Kidney (tissue), 14 donors: Measurements from ENCODE around the gene KCNC4. TPM values are rescaled to one million over a fixed set of nuclear protein-coding genes. Genes with fewer than 3 reads are reported as not detected.

ENCODE experiments used
- DNase-seq, 5 donors: peaks; one replicate each; pipeline ENCODE4 v3.0.0-alpha.2; 2013 to 2020
- FAIRE-seq: peaks from 2 replicates; lab custom pipeline; 2012; peaks lifted over from hg19 to GRCh38; lab: Jason Lieb, UNC
- H3K27ac ChIP-seq, 2 donors: one replicate each; pipeline ENCODE4 v1.7.0; 2013; ENCODE audit warnings: low read depth in 2 of 2, low read length in 2 of 2, inconsistent platforms in 1 of 2
- H3K27me3 ChIP-seq: one replicate; pipeline ENCODE4 v1.7.1; 2013; ENCODE audit warnings: low read length, inconsistent platforms; ENCODE audit not compliant: control insufficient read depth, insufficient read depth
- H3K36me3 ChIP-seq, 3 donors: one replicate each; pipeline versions ENCODE4 v1.7.0 to v1.7.1; 2013; ENCODE audit warnings: low read length in 3 of 3, control low read depth in 1 of 3, inconsistent platforms in 1 of 3; ENCODE audit not compliant: insufficient read depth in 3 of 3, control insufficient read depth in 2 of 3
- H3K4me1 ChIP-seq, 3 donors: one replicate each; pipeline versions ENCODE4 v1.7.0 to v1.7.1; 2013; ENCODE audit warnings: low read length in 3 of 3, inconsistent platforms in 1 of 3, low read depth in 1 of 3; ENCODE audit not compliant: control insufficient read depth in 2 of 3, insufficient read depth in 2 of 3
- H3K4me3 ChIP-seq, 3 donors: one replicate each; pipeline versions ENCODE4 v1.7.0 to v1.8.1; 2013; ENCODE audit warnings: low read length in 3 of 3, control low read depth in 1 of 3, inconsistent platforms in 1 of 3
- H3K9ac ChIP-seq, 3 donors: one replicate each; pipeline versions ENCODE4 v1.7.0 to v1.7.1; 2013; ENCODE audit warnings: low read length in 3 of 3, control low read depth in 1 of 3, inconsistent platforms in 1 of 3
- H3K9me3 ChIP-seq, 3 donors: one replicate each; pipeline versions ENCODE4 v1.7.0 to v1.7.1; 2013; ENCODE audit warnings: low read length in 3 of 3, control low read depth in 1 of 3, inconsistent platforms in 1 of 3; ENCODE audit not compliant: control insufficient read depth in 2 of 3, insufficient read depth in 1 of 3
- intact Hi-C: fragments of 100-400 bp; cut with DNase I; formaldehyde crosslinking; loops from one replicate; pipeline ENCODE4 v1.11.1; 2022
- polyA plus RNA-seq: library from polyadenylated mRNA; stranded (reverse); fragments of 350-450 nt; fragmentation: Illumina TruSeq; extraction: RNeasy Lipid Tissue Mini Kit (QIAGEN cat#74804); gene quantifications from one replicate; pipeline ENCODE4 v1.2.3, GENCODE V29; 2014; ENCODE audit warnings: low read depth, low replicate concordance; ENCODE audit not compliant: insufficient read depth
- total RNA-seq: library from RNA; stranded (reverse); fragmentation: NEBNext Ultra II Directional; extraction: Animal tissue kit (Norgen Biotek cat#: 25700); gene quantifications from one replicate; pipeline ENCODE4 v1.2.1, GENCODE V29; 2021
- TF ChIP-seq, protein P1 (sequence below): IDR thresholded peaks from 3 replicates; pipeline ENCODE4 v1.5.1; 2012; ENCODE audit warnings: mild to moderate bottlenecking, moderate library complexity, borderline replicate concordance; ENCODE audit not compliant: insufficient read depth; ENCODE audit errors: extremely low read depth
- donor health status: control.
- donor health status: control.
- donor health status: control.
- donor health status: control.
- donor health status: control.
- donor health status: DM: yes; HTN: yes; CAD: no.
- donor health status: Normal renal cell carcinoma (clear cell type).

Gene KCNC4
- total and polyA plus RNA-seq, 2 donors from 2014 or later: 12.9 to 52.9 TPM

DNA sequence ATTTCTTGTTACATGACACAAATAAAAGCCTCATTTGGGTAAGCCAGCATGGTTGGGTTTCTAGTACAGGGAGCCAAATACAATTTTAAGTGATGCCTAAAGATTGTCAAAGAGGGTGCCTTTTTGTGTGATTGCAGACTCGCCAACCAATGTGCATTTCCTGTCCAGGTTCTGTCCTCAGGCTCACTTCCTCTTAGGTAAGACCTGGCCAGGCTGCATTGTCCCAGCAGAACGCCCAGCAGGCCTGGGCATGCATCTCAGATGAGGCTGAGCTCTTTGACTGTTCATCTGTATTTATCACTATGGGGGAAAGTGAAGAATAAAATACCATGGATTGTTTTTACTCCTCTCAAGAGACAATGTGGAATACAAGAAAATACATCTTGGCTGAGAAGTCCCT, 49.7 kb downstream of the KCNC4 start:
- FAIRE-seq: no peak
- no peak overlapping the region for H3K9ac ChIP-seq

More for the DNA sequence above, 49.7 kb downstream of the KCNC4 start:
- Histone ChIP-seq H3K4me3 (no peak overlapping the region), H3K4me1 (no peaks in the 10 kb centered on the region), H3K9me3 (no peaks in the 10 kb centered on the region), H3K27ac (no peak overlapping the region), H3K36me3 (no peaks in the 10 kb centered on the region), H3K27me3 (no peaks in the 10 kb centered on the region)
- intact Hi-C loops: no loop called here
- TF ChIP-seq, protein P1, sequence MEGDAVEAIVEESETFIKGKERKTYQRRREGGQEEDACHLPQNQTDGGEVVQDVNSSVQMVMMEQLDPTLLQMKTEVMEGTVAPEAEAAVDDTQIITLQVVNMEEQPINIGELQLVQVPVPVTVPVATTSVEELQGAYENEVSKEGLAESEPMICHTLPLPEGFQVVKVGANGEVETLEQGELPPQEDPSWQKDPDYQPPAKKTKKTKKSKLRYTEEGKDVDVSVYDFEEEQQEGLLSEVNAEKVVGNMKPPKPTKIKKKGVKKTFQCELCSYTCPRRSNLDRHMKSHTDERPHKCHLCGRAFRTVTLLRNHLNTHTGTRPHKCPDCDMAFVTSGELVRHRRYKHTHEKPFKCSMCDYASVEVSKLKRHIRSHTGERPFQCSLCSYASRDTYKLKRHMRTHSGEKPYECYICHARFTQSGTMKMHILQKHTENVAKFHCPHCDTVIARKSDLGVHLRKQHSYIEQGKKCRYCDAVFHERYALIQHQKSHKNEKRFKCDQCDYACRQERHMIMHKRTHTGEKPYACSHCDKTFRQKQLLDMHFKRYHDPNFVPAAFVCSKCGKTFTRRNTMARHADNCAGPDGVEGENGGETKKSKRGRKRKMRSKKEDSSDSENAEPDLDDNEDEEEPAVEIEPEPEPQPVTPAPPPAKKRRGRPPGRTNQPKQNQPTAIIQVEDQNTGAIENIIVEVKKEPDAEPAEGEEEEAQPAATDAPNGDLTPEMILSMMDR: no peak
- DNase-seq: no peak

Other genes with a start within 250 kb of the KCNC4 start
- gene AHCYL1, start 225.5 kb upstream of the KCNC4 start, total RNA-seq: 125 TPM
- 103 TPM for gene AHCYL1, start 225.5 kb upstream of the KCNC4 start, polyA plus RNA-seq
- gene STRIP1, start 175.7 kb upstream of the KCNC4 start, total RNA-seq: 31.1 TPM
- 9.5 TPM for gene STRIP1, start 175.7 kb upstream of the KCNC4 start, polyA plus RNA-seq
- not detected for gene ALX3, start 139.6 kb upstream of the KCNC4 start, total RNA-seq
- not detected for gene ALX3, start 139.6 kb upstream of the KCNC4 start, polyA plus RNA-seq
- gene UBL4B, start 97.9 kb upstream of the KCNC4 start, total RNA-seq: not detected
- gene UBL4B, start 97.9 kb upstream of the KCNC4 start, polyA plus RNA-seq: not detected
- 2.3 TPM for gene SLC6A17, start 59.8 kb upstream of the KCNC4 start, total RNA-seq
- gene SLC6A17, start 59.8 kb upstream of the KCNC4 start, polyA plus RNA-seq: 1.7 TPM
- gene RBM15, start 129.1 kb downstream of the KCNC4 start, total RNA-seq: 27.8 TPM
- gene RBM15, start 129.1 kb downstream of the KCNC4 start, polyA plus RNA-seq: 2.2 TPM
- 53.1 TPM for gene SLC16A4, start 180.7 kb downstream of the KCNC4 start, total RNA-seq
- gene SLC16A4, start 180.7 kb downstream of the KCNC4 start, polyA plus RNA-seq: 51.8 TPM
- 183 TPM for gene LAMTOR5, start 197.4 kb downstream of the KCNC4 start, total RNA-seq
- gene LAMTOR5, start 197.4 kb downstream of the KCNC4 start, polyA plus RNA-seq: 600 TPM
- gene PROK1, start 240.8 kb downstream of the KCNC4 start, total RNA-seq: not detected
- gene PROK1, start 240.8 kb downstream of the KCNC4 start, polyA plus RNA-seq: not detected